Heart right ventricle (tissue), 16 donors: ENCODE data around the gene NIN. TPM values are rescaled to one million over a fixed set of nuclear protein-coding genes. Genes with fewer than 3 reads are reported as not detected.

ENCODE experiments used
- ATAC-seq, 8 donors: fragments of 200-7000 bp; cut with Tn5 transposase; one replicate each; pipeline ENCODE4 v1.9.1; 2020; ENCODE audit warnings: mild to moderate bottlenecking in 8 of 8, moderate library complexity in 8 of 8, moderate number of reproducible peaks in 1 of 8
- DNase-seq, 2 donors: peaks; one replicate each; pipeline ENCODE4 v3.0.0-alpha.2; 2020
- H3K27ac ChIP-seq, 10 donors: fragments of 200-600 bp; sonication (generic) in 2 of 10; one replicate each; pipeline versions ENCODE4 v1.5.0 to v1.8.0; 2020 to 2022; ENCODE audit warnings: mild to moderate bottlenecking in 3 of 10
- H3K27me3 ChIP-seq, 7 donors: fragments of 200-600 bp; one replicate each; pipeline ENCODE4 v1.8.0; 2021 to 2022; ENCODE audit warnings: mild to moderate bottlenecking in 2 of 7
- H3K36me3 ChIP-seq, 9 donors: fragments of 200-600 bp; sonication (generic) in 1 of 9; one replicate each; pipeline versions ENCODE4 v1.5.0 to v1.8.0; 2020 to 2022; ENCODE audit warnings: mild to moderate bottlenecking in 2 of 9
- H3K4me1 ChIP-seq, 9 donors: fragments of 200-600 bp; sonication (generic) in 1 of 9; one replicate each; pipeline versions ENCODE4 v1.5.0 to v1.8.0; 2020 to 2022; ENCODE audit warnings: mild to moderate bottlenecking in 4 of 9
- H3K4me3 ChIP-seq, 10 donors: fragments of 200-600 bp; sonication (generic) in 2 of 10; one replicate each; pipeline versions ENCODE4 v1.5.0 to v1.8.0; 2020 to 2022; ENCODE audit warnings: mild to moderate bottlenecking in 7 of 10, moderate library complexity in 2 of 10
- H3K9me3 ChIP-seq, 11 donors: fragments of 200-600 bp in 10 of 11; sonication (generic) in 2 of 11; one replicate each; pipeline versions ENCODE4 v1.5.0 to v1.8.0; 2013 to 2022; ENCODE audit warnings: mild to moderate bottlenecking in 2 of 11, control low read depth in 1 of 11, moderate library complexity in 1 of 11
- CTCF ChIP-seq, 9 donors: fragments of 200-600 bp; sonication (generic) in 2 of 9; IDR thresholded peaks; one replicate each; pipeline versions ENCODE4 v1.5.0 to v1.8.0; 2021 to 2022; ENCODE audit warnings: antibody characterized with exemption in 9 of 9, mild to moderate bottlenecking in 5 of 9, moderate library complexity in 1 of 9
- WGBS, 2 donors: extraction: QIAGEN DNeasy Blood & Tissue Kit; methylation state at CpG; one replicate each; pipeline ENCODE4 v1.1.7; 2013; ENCODE audit warnings: inconsistent platforms in 1 of 2; 5-methylcytosine and 5-hydroxymethylcytosine counted together
- intact Hi-C, 10 donors: fragments of 100-400 bp; cut with DNase I; formaldehyde crosslinking; loops; one replicate each; pipeline versions ENCODE4 v1.11.1 to v1.14.2; 2022
- polyA plus RNA-seq, 2 donors: library from polyadenylated mRNA; stranded (reverse); fragments of 200-250 nt; gene quantifications; one replicate each; pipeline ENCODE4 v1.2.3, GENCODE V29; 2013
- total RNA-seq, 10 donors: library from RNA; stranded (reverse); fragmentation: NEBNext Ultra II Directional in 3 of 10; extraction: Animal tissue kit (Norgen Biotek cat#: 25700) in 3 of 10; gene quantifications; one replicate each; pipeline versions ENCODE4 v1.2.1 to v1.2.4, GENCODE V29; 2021 to 2023
- donor health status: Arrhythmogenic right ventricular cardiomyopathy.
- donor health status: ischemic (EF 13 %, LVEDD 7.1; RV severe dilation, severe dysfunction).
- donor health status: healthy with polysubstance abuse.
- donor health status: DM: no; HTN: yes; CAD: no.
- donor health status: DM: no; HTN: no; CAD: no.
- donor health status: ischemic (EF 25% LVEDD 6.9; RV normal size, moderate dysfunction).
- donor health status: ischemic (EF 25% LVEDD 5.7; RV mildly dilated, moderate dysfunction).
- donor health status: healthy.
- donor health status: DM: yes; HTN: yes; CAD: no.
- donor health status: Ischemic cardiomyopathy.
- donor health status: ischemic (EF 35%, LVEDD 5.7; RV mildly dilated, moderate dysfunction).
- donor health status: nonischemic (EF 11% LVEDD 7.7; RV severe dilation, severe dysfunction).
- donor health status: DM: yes; HTN: yes; CAD: no.
- donor health status: PGD.
- donor health status: ischemic (EF 29% LVEDD 5.4; RV normal size, mild dysfunction).
- donor health status: nonischemic (EF 23%, LVEDD 6.1; RV moderate dilation, normal function).

NIN gene
- total and polyA plus RNA-seq, 12 donors: 4.0 to 38.7 (median 25.1) TPM

- no peaks in the 10 kb centered on the region for H3K9me3 ChIP-seq
- DNase-seq (no peak), ATAC-seq (peak in 4 of 8 donors; percentile 24 to 67 (median 42))
- TF ChIP-seq CTCF (IDR thresholded peaks at IDR 0.05): no peak
- no peak overlapping the region for H3K4me3 ChIP-seq
- intact Hi-C loops: no loop called here
- H3K27ac ChIP-seq: peak overlapping the region in 5 of 10 donors; percentile 41 to 63 (median 52)
- 77 to 82% methylated on average over 7 of the region's 7 CpGs for WGBS, 2 donors
- peaks cover 0 to 100% (median 60%) of the 10 kb centered on the region in 9 donors for H3K36me3 ChIP-seq
- no peaks in the 10 kb centered on the region for H3K27me3 ChIP-seq
- peaks cover 0 to 6% (median 0%) of the 10 kb centered on the region in 9 donors for H3K4me1 ChIP-seq
These were observed 72.7 kb downstream of the NIN start for GRCh38 chr14:50758305-50758704.

GRCh38 chr14:50757702-50758101 lies 73.3 kb downstream of the NIN start:
- TF ChIP-seq CTCF (IDR thresholded peaks at IDR 0.05): no peak
- H3K9me3 ChIP-seq: no peaks in the 10 kb centered on the region

GRCh38 chr14:50756300-50756699 lies 74.7 kb downstream of the NIN start:
- Histone ChIP-seq H3K27me3 (no peaks in the 10 kb centered on the region), H3K36me3 (peaks cover 0 to 100% (median 61%) of the 10 kb centered on the region in 9 donors), H3K4me1 (peaks cover 0 to 4% (median 0%) of the 10 kb centered on the region in 9 donors), H3K4me3 (no peak overlapping the region), H3K27ac (peak overlapping the region in 1 of 10 donors; percentile 75), H3K9me3 (no peaks in the 10 kb centered on the region)
- peak in 1 of 8 donors; percentile 41 for ATAC-seq
- no peak for TF ChIP-seq CTCF (IDR thresholded peaks at IDR 0.05)
- DNase-seq: no peak
- intact Hi-C loops: no loop called here
- 84% methylated on average over 8 of the region's 8 CpGs for WGBS, 2 donors

More at GRCh38 chr14:50757702-50758101, 73.3 kb downstream of the NIN start:
- H3K27me3 ChIP-seq: no peaks in the 10 kb centered on the region
- 92 to 93% methylated on average over 4 of the region's 4 CpGs for WGBS, 2 donors
- DNase-seq (no peak), ATAC-seq (no peak)
- intact Hi-C loops: no loop called here
- peak overlapping the region in 5 of 10 donors; percentile 31 to 75 (median 52) for H3K27ac ChIP-seq
- peaks cover 0 to 100% (median 61%) of the 10 kb centered on the region in 9 donors for H3K36me3 ChIP-seq
- no peak overlapping the region for H3K4me3 ChIP-seq
- peaks cover 0 to 4% (median 0%) of the 10 kb centered on the region in 9 donors for H3K4me1 ChIP-seq

GRCh38 chr14:50750323-50750722 lies 80.6 kb downstream of the NIN start:
- peaks cover 0 to 100% (median 72%) of the 10 kb centered on the region in 9 donors for H3K36me3 ChIP-seq

More at GRCh38 chr14:50750323-50750722, 80.6 kb downstream of the NIN start:
- DNase-seq (no peak), ATAC-seq (no peak)
- intact Hi-C loops: no loop called here
- no peaks in the 10 kb centered on the region for H3K4me1 ChIP-seq
- H3K9me3 ChIP-seq: peaks cover 0 to 11% (median 0%) of the 10 kb centered on the region in 11 donors
- H3K27ac ChIP-seq: no peak overlapping the region
- no peaks in the 10 kb centered on the region for H3K27me3 ChIP-seq
- no peak overlapping the region for H3K4me3 ChIP-seq
- WGBS, 2 donors: 98 to 100% methylated on average over 1 of the region's 1 CpG
- TF ChIP-seq CTCF (IDR thresholded peaks at IDR 0.05): no peak
